RWPE2 (cell line): ENCODE results near the gene NIPSNAP3A.
"Not testable (repeated sequence)": the region's sequence is repeated elsewhere in the genome, so short reads cannot be mapped to it uniquely, and the experiment has no call there.

Source experiments
- ATAC-seq: fragments of 200-7000 bp; cut with Tn5 transposase; 3 replicates; pipeline ENCODE4 v1.9.1; 2021; ENCODE audit warnings: low read depth
- DNase-seq: peaks from one replicate; pipeline ENCODE4 v3.0.0-alpha.2; 2020; ENCODE audit warnings: low spot score
- H3K27ac ChIP-seq: fragments of 450-650 bp; 2 replicates; pipeline ENCODE4 v1.5.1; 2017; ENCODE audit warnings: mild to moderate bottlenecking; ENCODE audit not compliant: poor library complexity, severe bottlenecking
- H3K27me3 ChIP-seq: fragments of 250-450 bp; sonication (Bioruptor Pico); 2 replicates; pipeline ENCODE4 v1.5.1; 2021; ENCODE audit warnings: mild to moderate bottlenecking, moderate library complexity; ENCODE audit not compliant: insufficient read depth, poor library complexity, severe bottlenecking
- H3K36me3 ChIP-seq: fragments of 250-450 bp; sonication (Bioruptor Pico); 2 replicates; pipeline ENCODE4 v1.5.1; 2020; ENCODE audit warnings: low read depth, mild to moderate bottlenecking, moderate library complexity
- H3K4me1 ChIP-seq: fragments of 250-450 bp; sonication (Bioruptor Pico); 2 replicates; pipeline ENCODE4 v1.5.1; 2021; ENCODE audit warnings: mild to moderate bottlenecking, moderate library complexity; ENCODE audit not compliant: insufficient read depth, poor library complexity, severe bottlenecking
- H3K4me3 ChIP-seq: fragments of 250-450 bp; sonication (Bioruptor Pico); 2 replicates; pipeline ENCODE4 v1.5.1; 2021; ENCODE audit warnings: mild to moderate bottlenecking, moderate library complexity; ENCODE audit not compliant: severe bottlenecking
- H3K9me3 ChIP-seq: fragments of 250-450 bp; sonication (Bioruptor Pico); 2 replicates; pipeline ENCODE4 v1.5.1; 2021; ENCODE audit warnings: mild to moderate bottlenecking, moderate library complexity; ENCODE audit not compliant: severe bottlenecking
- CTCF ChIP-seq: fragments of 450-650 bp; IDR thresholded peaks from one replicate; pipeline ENCODE4 v1.5.1; 2017; ENCODE audit warnings: mild to moderate bottlenecking, moderate library complexity; ENCODE audit not compliant: poor library complexity, severe bottlenecking

NIPSNAP3A gene

GRCh38 chr9:104747565-104748358 is at the start of gene NIPSNAP3A:
TSS of gene NIPSNAP3A (plus strand) at chr9:104747683. CDS start at chr9:104747793, 110 bp downstream.
- Histone ChIP-seq H3K36me3 (peaks cover 12% of the 10 kb centered on the region), H3K27ac (peak within 1 kb of the TSS; percentile 65), H3K27me3 (no peaks in the 10 kb centered on the region), H3K4me1 (peaks cover 7% of the 10 kb centered on the region), H3K9me3 (no peaks in the 10 kb centered on the region), H3K4me3 (peak within 1 kb of the TSS; percentile 75)
- no peak for TF ChIP-seq CTCF
- peak; percentile 77 for DNase-seq
- ATAC-seq: peak; percentile 90

- TF ChIP-seq CTCF: no peak
- Histone ChIP-seq H3K27me3 (peaks cover 2% of the 10 kb centered on the region), H3K4me3 (no peak overlapping the region), H3K9me3 (no peaks in the 10 kb centered on the region), H3K36me3 (no peaks in the 10 kb centered on the region), H3K4me1 (no peaks in the 10 kb centered on the region), H3K27ac (no peak overlapping the region)
- ATAC-seq (no peak), DNase-seq (no peak)
These were observed 47.2 kb upstream of the NIPSNAP3A start for GRCh38 chr9:104700306-104700705.

DNA sequence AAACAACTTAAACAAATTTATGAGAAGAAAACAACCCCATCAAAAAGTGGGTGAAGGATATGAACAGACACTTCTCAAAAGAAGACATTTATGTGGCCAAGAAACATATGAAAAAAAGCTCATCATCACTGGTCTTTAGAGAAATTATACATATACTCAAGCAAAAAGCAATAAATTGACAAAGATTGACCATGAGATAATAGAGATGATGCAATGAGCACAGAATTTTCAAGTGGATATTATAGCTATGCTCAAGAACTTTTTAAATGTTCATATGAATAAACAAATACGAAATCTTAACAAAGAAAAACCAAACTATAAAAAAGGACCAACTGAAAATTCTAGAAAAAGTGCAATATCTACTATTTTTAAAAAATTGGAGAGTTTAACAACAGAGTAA is 38.7 kb upstream of the NIPSNAP3A start:
- not testable (repeated sequence) for H3K4me1 ChIP-seq, ATAC-seq, H3K27me3 ChIP-seq, H3K27ac ChIP-seq, DNase-seq, H3K9me3 ChIP-seq, H3K36me3 ChIP-seq, H3K4me3 ChIP-seq

GRCh38 chr9:104711604-104712003 is 35.9 kb upstream of the NIPSNAP3A start:
- TF ChIP-seq CTCF: no peak
- Histone ChIP-seq H3K36me3 (no peaks in the 10 kb centered on the region), H3K27ac (no peak overlapping the region), H3K9me3 (no peaks in the 10 kb centered on the region), H3K4me3 (no peak overlapping the region), H3K4me1 (no peaks in the 10 kb centered on the region), H3K27me3 (no peaks in the 10 kb centered on the region)
- DNase-seq (no peak), ATAC-seq (no peak)

- no peak for DNase-seq
- no peak for TF ChIP-seq CTCF
These were observed 22.5 kb upstream of the NIPSNAP3A start for GRCh38 chr9:104725014-104725413.

More at GRCh38 chr9:104725014-104725413, 22.5 kb upstream of the NIPSNAP3A start:
- Histone ChIP-seq H3K27me3 (no peaks in the 10 kb centered on the region), H3K27ac (no peak overlapping the region), H3K4me1 (no peaks in the 10 kb centered on the region), H3K36me3 (no peaks in the 10 kb centered on the region), H3K4me3 (no peak overlapping the region), H3K9me3 (no peaks in the 10 kb centered on the region)
- ATAC-seq: no peak
